Measurements from ENCODE around the gene GABRB1.

DNA sequence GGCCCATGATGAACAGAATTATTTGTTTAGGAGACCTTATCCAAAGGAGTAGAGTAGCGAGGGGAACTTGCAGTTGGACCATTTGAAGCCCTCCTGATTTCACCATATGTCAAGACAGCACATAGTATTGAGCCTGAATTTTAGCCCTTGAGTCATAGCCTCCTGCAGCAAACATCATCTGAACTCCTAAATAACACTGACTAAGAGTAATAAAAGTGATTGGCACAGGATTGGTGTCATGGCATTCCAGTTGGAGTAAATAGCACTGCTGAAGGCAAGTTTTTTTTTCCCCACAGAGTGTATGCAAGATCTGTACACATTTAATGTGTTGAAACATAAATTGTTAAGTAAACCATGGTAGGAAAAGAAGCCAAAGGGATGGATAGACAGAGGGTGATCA is 343.1 kb downstream of the GABRB1 start:
- no peak for TF ChIP-seq SP2 (IDR thresholded peaks at IDR 0.05; ENCODE audit: low read length)
- TF ChIP-seq, protein P1, sequence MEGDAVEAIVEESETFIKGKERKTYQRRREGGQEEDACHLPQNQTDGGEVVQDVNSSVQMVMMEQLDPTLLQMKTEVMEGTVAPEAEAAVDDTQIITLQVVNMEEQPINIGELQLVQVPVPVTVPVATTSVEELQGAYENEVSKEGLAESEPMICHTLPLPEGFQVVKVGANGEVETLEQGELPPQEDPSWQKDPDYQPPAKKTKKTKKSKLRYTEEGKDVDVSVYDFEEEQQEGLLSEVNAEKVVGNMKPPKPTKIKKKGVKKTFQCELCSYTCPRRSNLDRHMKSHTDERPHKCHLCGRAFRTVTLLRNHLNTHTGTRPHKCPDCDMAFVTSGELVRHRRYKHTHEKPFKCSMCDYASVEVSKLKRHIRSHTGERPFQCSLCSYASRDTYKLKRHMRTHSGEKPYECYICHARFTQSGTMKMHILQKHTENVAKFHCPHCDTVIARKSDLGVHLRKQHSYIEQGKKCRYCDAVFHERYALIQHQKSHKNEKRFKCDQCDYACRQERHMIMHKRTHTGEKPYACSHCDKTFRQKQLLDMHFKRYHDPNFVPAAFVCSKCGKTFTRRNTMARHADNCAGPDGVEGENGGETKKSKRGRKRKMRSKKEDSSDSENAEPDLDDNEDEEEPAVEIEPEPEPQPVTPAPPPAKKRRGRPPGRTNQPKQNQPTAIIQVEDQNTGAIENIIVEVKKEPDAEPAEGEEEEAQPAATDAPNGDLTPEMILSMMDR (IDR thresholded peaks at IDR 0.05; ENCODE audit: control extremely low read depth in 1 of 3, insufficient read depth in 1 of 3, low read depth in 1 of 3, low read length in 3 of 3): no peak

Data from H1 (cell line).